T-helper 1 cell (primary cell): ENCODE measurements around the gene GPC5.

Experiments
- DNase-seq, 5 donors: peaks; one replicate each; pipeline ENCODE4 v3.0.0-alpha.2; 2012 to 2020

Gene GPC5

GRCh38 chr13:91596842-91597241, 198.4 kb downstream of the GPC5 start:
- DNase-seq = no peak

GRCh38 chr13:91598655-91599054, 200.2 kb downstream of the GPC5 start:
- DNase-seq = no peak

- DNase-seq = no peak
These were observed 202.9 kb downstream of the GPC5 start for GRCh38 chr13:91601273-91601672.

- DNase-seq = no peak
These were observed 203.4 kb downstream of the GPC5 start for GRCh38 chr13:91601807-91602206.

GRCh38 chr13:91609353-91609752, 210.9 kb downstream of the GPC5 start:
- DNase-seq = no peak

GRCh38 chr13:91618315-91618714, 219.9 kb downstream of the GPC5 start:
- DNase-seq = no peak

GRCh38 chr13:91620670-91621141, 222.3 kb downstream of the GPC5 start:
- no peak for DNase-seq

- DNase-seq = no peak
These were observed 222.7 kb downstream of the GPC5 start for GRCh38 chr13:91621161-91621560.

GRCh38 chr13:91621963-91622362, 223.5 kb downstream of the GPC5 start:
- DNase-seq = no peak

GRCh38 chr13:91622778-91623550, 224.5 kb downstream of the GPC5 start:
- no peak for DNase-seq

GRCh38 chr13:91627952-91628739, 229.7 kb downstream of the GPC5 start:
- no peak for DNase-seq

GRCh38 chr13:91630946-91631345, 232.5 kb downstream of the GPC5 start:
- DNase-seq = no peak

GRCh38 chr13:91632086-91632485, 233.7 kb downstream of the GPC5 start:
- no peak for DNase-seq

- no peak for DNase-seq
These were observed 240.9 kb downstream of the GPC5 start for GRCh38 chr13:91639330-91639729.

GRCh38 chr13:91643394-91643793, 245.0 kb downstream of the GPC5 start:
- no peak for DNase-seq

- DNase-seq = no peak
These were observed 246.4 kb downstream of the GPC5 start for GRCh38 chr13:91644806-91645205.

GRCh38 chr13:91647361-91647990, 249.1 kb downstream of the GPC5 start:
- DNase-seq = no peak

GRCh38 chr13:91648012-91648411, 249.6 kb downstream of the GPC5 start:
- no peak for DNase-seq

- no peak for DNase-seq
These were observed 251.0 kb downstream of the GPC5 start for GRCh38 chr13:91649456-91649855.

GRCh38 chr13:91652404-91653301, 254.2 kb downstream of the GPC5 start:
- no peak for DNase-seq

GRCh38 chr13:91655731-91656130, 257.3 kb downstream of the GPC5 start:
- no peak for DNase-seq

GRCh38 chr13:91657283-91657682, 258.9 kb downstream of the GPC5 start:
- no peak for DNase-seq
